ENCODE measurements around the gene KRT1.

- TF ChIP-seq CTCF (IDR thresholded peaks at IDR 0.05; ENCODE audit: low read depth, low read length, poor library complexity, severe bottlenecking) (no peak), EZH2phosphoT487 (IDR thresholded peaks at IDR 0.05; ENCODE audit: borderline replicate concordance, low read length) (no peak)
Measured at GRCh38 chr12:52693261-52693660, 13.1 kb upstream of the KRT1 start.

Measured in DOHH2 (cell line).